ENCODE results near the gene ATP6V1F.

Gene ATP6V1F

DNA sequence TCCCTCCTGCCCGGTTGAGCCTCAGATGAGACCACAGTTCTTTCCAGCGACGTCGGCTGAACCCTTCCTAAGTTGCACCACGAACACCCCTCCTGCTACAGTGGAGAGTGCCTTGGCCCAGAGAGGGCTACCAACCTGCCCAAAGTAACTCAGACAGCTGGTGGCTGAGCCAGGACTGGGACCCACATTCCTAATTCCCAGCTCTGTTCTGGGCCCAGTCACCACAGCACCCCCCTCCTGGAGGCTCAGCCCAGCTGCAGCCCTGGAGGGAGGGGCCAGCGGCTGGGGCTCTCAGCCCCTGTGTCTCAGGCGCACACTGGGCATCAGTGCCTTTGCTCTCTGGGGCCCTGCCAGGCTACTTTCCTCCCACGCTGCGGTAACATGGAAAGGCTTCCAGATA is 10.6 kb downstream of the ATP6V1F start:
- TF ChIP-seq CTCF (IDR thresholded peaks at IDR 0.05; ENCODE audit: low read depth, low read length): no peak
- no peak overlapping the region for H3K4me3 ChIP-seq (ENCODE audit: low read depth, low read length)

DNA sequence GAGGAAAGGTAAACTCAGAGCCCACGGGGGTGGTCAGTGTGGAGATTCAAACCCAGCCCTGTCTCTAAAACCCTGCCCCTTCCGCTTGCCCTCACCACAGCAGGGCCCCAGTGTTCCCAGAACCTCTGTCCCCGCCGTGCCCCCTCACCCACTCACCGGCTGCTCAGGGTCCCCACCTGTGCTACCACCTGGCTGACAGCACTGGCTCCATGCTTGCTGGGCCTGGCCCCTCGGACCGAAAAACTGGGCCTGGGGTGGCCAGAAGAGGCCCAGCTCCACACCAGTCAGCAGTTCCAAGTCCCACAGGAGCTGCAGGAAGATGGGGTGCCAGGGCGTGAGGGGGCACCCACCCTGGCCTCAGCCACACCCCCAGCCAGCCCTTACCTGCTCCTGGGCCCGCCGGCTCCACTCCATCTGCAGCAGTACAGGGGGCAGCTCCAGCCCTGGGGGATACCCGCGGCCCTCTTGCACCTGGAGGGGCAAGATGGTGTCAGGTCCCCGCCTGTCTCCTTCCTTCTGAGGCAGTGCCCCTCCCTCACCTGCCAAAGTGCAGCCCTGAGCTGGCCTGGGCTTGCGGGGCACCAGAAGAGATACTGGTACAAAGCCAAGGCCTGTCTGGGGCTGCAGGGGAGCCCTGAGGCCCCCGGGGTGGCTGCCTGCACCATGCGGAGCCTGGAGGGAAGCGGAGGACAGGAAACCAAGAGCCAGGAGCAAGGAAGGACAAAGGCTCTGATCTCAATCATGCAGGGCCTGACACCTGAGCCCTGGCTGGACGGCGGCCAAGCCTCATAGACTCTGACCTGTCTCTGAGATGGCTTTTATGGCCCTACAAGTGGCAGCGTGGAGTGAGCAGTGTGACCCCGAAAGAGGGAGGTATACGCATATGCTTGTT is 11.7 kb downstream of the ATP6V1F start:
- H3K4me3 ChIP-seq (ENCODE audit: low read depth, low read length): no peak overlapping the region

DNA sequence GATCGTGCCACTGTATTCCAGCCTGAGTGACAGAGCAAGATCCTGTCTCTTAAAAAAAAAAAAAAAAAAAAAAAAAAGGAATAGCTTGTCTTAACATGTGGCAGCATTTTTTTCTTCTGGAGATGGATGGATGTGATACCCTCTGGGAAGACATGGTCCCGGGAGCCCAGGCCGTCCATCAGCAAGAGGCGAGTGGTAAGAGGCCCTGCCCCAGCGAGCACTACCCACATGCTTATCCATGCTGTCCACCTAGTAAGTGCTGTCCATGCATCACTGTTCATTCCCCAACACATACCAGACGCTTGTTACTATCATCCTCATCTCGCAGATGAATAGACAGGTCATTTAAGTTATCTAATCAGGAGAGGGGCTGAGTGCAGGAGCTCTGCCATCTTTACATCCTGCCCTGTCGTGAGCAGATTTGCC is 12.9 kb downstream of the ATP6V1F start:
- no peak for TF ChIP-seq CTCF (IDR thresholded peaks at IDR 0.05; ENCODE audit: low read depth, low read length)
- H3K4me3 ChIP-seq (ENCODE audit: low read depth, low read length): no peak overlapping the region

More for the DNA sequence above, 11.7 kb downstream of the ATP6V1F start:
- no peak for TF ChIP-seq CTCF (IDR thresholded peaks at IDR 0.05; ENCODE audit: low read depth, low read length)

DNA sequence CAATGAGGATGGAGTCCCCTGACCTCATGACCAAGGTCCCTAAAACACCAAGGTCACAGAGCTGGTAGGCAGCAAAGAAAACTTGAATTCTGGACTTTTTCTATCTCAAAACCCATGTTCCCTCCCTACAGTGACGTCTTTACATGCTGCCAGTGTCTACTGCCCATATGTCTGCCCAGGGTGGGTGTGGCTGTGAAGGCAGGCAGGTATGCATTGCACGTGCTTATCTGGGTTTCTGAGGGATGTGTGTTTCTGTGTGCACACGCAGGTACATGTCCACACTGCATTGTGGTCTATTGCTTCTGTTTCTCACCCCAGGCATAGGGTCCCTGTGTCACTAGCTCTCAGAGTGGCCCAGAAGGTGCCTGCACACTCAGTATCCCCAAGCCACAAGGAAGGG is 13.5 kb downstream of the ATP6V1F start:
- TF ChIP-seq CTCF (IDR thresholded peaks at IDR 0.05; ENCODE audit: low read depth, low read length): no peak
- no peak overlapping the region for H3K4me3 ChIP-seq (ENCODE audit: low read depth, low read length)

GRCh38 chr7:128876586-128876977 is 13.9 kb downstream of the ATP6V1F start:
- no peak overlapping the region for H3K4me3 ChIP-seq (ENCODE audit: low read depth, low read length)

GRCh38 chr7:128876978-128877755 is 14.5 kb downstream of the ATP6V1F start:
- H3K4me3 ChIP-seq (ENCODE audit: low read depth, low read length): no peak overlapping the region

More at GRCh38 chr7:128876586-128876977, 13.9 kb downstream of the ATP6V1F start:
- TF ChIP-seq CTCF (IDR thresholded peaks at IDR 0.05; ENCODE audit: low read depth, low read length): no peak

More at GRCh38 chr7:128876978-128877755, 14.5 kb downstream of the ATP6V1F start:
- no peak for TF ChIP-seq CTCF (IDR thresholded peaks at IDR 0.05; ENCODE audit: low read depth, low read length)
